ENCODE data around the gene STK32C. TPM values are rescaled to one million over a fixed set of nuclear protein-coding genes. Genes with fewer than 3 reads are reported as not detected.

The STK32C gene
- polyA plus RNA-seq, 4 donors, result 11.2 to 17.3 (median 14.6) TPM

GRCh38 chr10:132189016-132189415 lies 118.7 kb downstream of the STK32C start:
- no peak for DNase-seq (ENCODE audit: low read depth in 4 of 4, low spot score in 2 of 4)

DNA sequence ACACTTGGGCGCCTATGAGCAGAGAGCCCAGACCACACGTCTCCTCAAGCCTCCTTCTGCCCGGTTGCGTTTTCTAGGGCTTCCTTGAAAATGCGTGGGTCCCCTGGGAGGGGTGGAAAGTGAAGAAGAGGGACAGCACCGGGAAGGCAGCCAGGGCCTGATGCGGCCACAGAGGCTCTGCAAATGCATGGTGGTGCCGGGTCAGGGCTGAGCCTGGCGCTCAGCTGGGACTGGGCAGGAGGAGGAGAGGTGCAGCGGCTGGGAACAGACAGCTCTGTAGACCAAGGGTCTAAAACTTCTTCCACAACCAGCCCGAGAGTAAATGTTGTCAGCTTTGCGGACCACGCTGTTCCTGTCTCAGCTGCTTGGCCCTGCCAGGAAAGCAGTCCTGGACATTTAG lies 119.4 kb downstream of the STK32C start:
- DNase-seq (ENCODE audit: low read depth in 4 of 4, low spot score in 2 of 4), result no peak

DNA sequence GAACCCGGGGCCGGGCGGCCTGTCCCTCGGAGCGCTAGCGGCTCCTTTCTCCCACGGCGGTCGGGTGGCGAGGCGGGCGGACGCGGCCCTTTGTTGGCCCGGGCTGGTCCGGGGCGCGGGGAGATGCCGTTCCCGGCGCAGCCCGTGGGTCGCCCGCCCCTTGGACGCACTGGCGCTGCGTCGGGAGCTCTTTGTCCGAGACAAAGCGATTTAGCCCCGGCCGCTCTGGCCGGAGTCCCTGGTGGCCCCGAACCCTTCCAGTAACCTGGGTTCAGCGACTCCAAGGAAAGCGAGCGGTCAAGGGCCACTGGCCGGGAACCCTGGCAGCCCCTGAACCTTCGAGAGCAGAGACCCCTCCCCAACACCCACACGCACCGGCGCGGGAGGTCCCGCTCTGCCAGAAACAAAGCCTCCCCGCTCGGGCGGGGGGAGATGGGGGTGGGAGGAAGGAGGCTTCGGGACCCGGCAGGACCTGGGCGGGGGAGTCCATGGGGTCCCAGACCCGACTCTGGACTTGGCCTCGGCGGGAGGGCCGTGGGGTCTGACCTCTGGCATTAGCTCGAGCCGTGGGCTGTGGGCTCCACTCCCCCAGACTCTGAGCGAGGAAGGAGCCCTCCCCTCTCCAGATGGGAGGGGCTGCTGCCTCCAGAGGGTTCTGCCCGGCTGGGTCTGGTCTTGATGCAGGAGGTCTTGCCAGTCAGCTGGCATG lies 120.2 kb downstream of the STK32C start:
- no peak for DNase-seq (ENCODE audit: low read depth in 4 of 4, low spot score in 2 of 4)

- DNase-seq (ENCODE audit: low read depth in 4 of 4, low spot score in 2 of 4), result no peak
Observed at GRCh38 chr10:132186488-132187429, 121.0 kb downstream of the STK32C start, which contains the start of gene DPYSL4. Gene DPYSL4 (plus strand): TSS chr10:132186948. CDS start chr10:132187064, 116 bp downstream.

DNA sequence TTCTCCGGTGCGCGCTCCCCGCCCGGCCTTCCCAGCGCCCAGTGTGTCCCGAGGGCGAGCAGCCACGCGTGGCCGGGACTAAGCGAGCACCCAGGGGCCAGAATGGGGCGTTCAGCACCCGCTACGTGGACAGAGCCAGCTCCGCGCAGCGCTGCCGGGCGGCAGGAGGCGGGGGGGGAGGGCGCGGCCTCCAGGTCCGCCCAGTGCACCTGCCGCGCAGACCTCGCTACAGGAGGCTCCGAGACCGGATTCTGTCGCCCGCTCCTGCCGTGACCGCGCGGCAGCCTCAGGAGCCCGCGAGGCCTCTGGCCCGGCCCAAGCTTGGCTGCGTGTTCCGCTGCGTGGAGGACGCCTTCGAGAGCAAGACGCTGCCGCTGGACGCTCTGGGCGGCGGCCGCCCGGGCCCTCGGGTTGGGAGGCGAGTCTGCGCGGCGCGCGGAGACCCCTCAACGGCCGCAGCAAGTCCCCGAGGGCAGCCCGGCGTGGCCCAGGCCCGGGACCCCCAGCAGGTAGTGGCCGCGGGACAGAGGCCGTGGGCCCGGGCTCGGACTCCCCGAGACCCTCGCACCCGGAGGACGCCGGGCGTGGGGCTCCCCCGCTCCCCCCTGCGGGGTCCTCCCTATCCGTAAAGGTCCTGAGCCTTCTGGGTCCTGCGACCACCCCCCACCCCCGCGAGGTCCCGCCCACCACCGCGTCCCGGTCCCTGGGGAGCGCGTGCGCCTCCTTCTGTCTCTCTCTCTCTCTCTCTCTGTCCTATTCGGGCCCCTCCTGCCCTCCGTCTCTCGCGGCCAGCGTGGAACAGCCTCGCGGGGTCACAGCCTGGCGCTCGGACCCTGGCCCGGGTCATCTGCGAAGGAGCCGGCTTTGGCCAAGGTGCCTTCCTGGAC lies 121.9 kb downstream of the STK32C start:
- DNase-seq (ENCODE audit: low read depth in 4 of 4, low spot score in 2 of 4), result no peak

DNA sequence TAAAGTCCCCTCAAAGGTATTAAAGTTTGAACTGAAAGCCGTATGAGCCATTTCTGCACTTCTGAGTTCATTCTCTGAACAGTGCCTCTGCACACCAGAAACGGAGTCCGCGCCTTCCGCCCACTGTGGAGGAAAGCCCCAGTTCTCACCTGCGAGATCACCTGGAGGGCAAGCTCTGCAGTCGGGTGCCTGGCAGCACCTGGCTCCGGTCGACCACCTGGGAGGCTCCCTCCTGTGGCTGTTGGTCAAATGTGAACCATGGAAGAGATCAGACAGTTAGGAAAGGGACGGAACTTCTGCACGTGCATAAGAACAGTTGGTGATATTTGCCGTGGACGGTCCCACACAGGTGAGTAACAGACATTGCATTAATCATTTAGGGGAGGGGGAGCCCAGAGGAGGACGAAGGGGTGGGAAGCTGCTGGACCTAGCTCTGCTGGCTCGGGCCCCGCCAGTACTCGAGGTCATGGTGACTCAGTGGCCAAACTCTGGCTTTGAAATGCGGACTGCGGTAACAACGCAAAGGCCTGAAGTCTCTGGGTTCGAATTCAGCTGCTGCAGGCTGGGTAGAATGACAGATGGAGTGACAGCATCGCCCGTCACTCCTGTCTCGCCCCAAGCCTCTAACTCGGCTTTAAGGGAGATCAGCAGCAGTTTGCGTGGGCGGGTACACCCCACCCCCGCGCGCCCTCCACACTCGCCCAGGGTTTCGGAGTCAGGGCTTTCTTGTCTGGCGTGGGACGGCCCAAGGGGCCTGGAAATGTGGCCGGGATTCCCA lies 122.7 kb downstream of the STK32C start:
- no peak for DNase-seq (ENCODE audit: low read depth in 4 of 4, low spot score in 2 of 4)

- DNase-seq (ENCODE audit: low read depth in 4 of 4, low spot score in 2 of 4), result no peak
Observed at GRCh38 chr10:132183046-132183445, 124.7 kb downstream of the STK32C start.

DNA sequence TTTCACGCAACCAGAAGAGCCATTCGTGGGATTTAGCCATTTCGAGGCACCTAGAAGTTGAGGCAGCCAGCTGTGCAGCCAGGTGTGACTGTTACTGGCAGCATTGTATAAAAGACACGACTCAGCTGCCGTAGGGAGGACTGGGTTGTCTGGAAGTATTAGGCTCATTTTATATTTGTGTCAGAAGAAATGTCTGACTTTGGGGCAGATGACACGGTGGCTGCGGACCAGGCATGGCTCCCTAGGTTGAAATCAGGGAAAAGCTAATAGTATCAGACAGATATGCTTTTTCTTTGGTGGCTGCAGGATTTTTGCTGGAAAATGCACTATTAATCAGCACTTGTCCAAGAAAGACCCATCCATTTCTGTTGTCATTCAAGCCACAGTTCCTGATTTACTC lies 125.2 kb downstream of the STK32C start:
- no peak for DNase-seq (ENCODE audit: low read depth in 4 of 4, low spot score in 2 of 4)

- DNase-seq (ENCODE audit: low read depth in 4 of 4, low spot score in 2 of 4), result no peak
Observed at GRCh38 chr10:132181691-132182425, 125.9 kb downstream of the STK32C start.

DNA sequence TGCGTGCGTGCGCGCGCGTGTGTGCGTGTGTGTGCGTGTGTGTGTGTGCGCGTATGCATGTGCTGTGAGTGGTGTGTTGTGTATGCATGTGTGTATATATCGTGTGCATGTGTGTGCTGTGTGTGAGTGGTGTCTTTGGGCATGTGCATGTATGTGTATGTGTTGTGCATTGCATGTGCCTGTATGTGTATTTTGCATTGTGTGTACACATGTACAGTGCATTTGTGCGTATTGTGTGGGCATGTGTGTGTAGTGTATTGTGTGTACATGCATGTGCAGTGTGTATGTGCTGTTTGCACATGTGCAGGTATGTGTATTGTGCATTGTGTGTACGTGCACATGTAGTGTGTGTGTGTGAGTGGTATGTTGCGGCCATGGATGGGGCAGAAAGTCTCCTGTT lies 127.0 kb downstream of the STK32C start:
- DNase-seq (ENCODE audit: low read depth in 4 of 4, low spot score in 2 of 4), result no peak

DNA sequence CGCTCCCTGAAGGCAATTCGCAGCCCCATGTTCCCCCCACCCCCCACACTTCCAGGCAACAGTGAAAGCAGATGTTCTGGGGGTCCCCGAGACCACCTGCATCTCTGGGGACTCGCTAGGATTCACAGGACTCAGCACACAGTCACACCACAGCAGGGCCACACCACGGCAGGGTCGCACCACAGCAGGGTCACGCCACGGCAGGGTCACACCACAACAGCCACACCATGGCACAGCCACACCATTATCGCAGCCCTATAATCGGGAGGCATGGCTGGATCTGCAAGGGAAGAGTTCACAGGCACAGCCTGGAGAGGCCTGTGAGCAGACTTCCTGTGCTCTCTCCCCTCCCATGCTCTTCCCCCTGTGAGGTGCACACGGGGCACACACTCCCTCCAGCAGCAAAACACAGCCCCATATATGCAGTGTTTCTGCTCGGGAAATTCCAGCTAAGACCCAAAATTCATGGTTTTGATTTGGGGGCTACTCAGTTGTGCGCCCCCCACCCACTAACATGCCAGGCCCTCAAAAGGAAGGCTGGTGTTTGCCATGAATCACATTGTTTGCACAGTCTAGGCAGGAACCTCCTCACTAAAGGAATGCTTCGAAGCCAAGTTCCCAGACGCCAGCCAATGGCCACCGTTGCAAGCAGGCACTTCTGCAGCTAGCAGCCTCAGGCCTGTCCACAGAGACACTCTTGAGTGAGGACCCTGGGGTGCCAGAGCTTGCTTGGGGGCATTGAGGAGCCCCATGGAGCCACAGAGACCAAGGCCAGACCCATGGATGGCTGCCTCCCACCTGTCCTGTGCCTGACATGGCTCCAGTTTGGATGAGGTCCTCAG lies 128.0 kb downstream of the STK32C start:
- no peak for DNase-seq (ENCODE audit: low read depth in 4 of 4, low spot score in 2 of 4)

DNA sequence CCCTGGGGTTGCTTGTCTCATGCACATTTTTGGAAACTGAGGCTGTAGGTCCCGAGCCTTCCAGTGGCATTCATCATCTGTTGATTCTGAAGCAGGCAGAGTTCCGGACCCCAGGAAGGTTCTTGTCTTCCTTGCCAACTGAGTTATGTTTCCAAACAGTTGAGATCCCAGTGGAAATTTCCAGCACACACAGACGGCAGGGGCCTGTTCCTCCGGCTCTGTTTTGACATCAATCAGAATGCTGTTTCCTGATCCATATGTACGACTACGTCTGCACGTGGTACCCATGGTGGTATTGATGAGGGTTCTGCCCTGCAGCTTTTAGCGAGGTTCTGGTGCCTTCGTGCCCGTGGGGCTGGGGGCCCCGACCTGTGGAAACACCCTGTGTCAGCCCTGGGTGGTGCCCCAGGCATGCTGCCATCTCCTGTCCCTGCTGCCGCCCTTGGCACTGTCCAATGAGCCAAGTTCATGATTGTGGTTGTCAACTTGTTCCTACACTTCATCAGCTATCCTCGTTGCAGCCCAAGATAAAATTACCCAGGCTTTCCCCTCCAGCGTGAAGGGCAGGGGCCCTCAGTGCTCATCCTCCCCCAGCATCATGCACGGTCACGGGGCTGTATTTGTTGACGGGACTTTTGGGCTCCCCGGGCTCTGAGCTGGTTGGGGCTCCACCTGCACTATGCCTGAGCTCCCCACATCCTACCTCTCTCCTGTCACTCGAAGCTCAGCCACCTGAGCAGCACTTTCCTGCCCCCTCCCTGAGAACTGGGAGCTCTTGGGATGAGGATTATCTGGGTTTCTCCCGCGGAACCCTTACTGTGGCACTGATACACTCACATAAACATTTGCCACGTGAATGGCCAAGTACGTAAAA lies 128.8 kb downstream of the STK32C start:
- DNase-seq (ENCODE audit: low read depth in 4 of 4, low spot score in 2 of 4), result no peak

DNA sequence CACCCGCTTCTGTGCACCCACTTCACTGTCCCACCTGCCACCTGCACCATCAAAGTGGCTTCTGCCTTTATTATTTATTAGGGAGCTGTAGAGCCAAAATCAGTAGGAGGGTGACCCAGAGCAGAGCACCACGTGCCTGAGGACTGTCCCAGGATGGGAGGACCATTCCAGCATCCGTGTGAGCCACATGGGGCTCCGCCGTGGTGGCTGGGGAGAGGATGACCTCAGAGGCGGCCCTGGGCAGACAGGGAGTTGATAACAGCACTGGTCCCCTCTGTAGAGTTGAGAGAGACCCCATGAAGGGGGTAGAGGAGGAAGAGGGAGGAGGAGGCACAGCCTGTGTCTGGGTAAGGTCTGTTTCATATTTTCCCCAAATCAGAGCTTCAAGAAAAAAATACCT lies 129.7 kb downstream of the STK32C start:
- DNase-seq (ENCODE audit: low read depth in 4 of 4, low spot score in 2 of 4), result no peak

GRCh38 chr10:132176623-132177500 lies 130.9 kb downstream of the STK32C start:
- no peak for DNase-seq (ENCODE audit: low read depth in 4 of 4, low spot score in 2 of 4)

- no peak for DNase-seq (ENCODE audit: low read depth in 4 of 4, low spot score in 2 of 4)
Observed at GRCh38 chr10:132175907-132176581, 131.7 kb downstream of the STK32C start.

- DNase-seq (ENCODE audit: low read depth in 4 of 4, low spot score in 2 of 4), result no peak
Observed at GRCh38 chr10:132175408-132175807, 132.3 kb downstream of the STK32C start.
